Esophagus mucosa (tissue), 1 donor: ENCODE measurements around the gene TBRG1. TPM values are rescaled to one million over a fixed set of nuclear protein-coding genes. Genes with fewer than 3 reads are reported as not detected.
A peak's percentile ranks its signal among the peaks of the same experiment; 100 is the strongest.

Source experiments
- ATAC-seq: fragments of 200-7000 bp; cut with Tn5 transposase; one replicate; pipeline ENCODE4 v1.9.1; 2020
- total RNA-seq: library from RNA; stranded (reverse); gene quantifications from one replicate; pipeline ENCODE4 v1.2.4, GENCODE V29; 2023
- donor health status: DM: yes; HTN: yes; CAD: no.

TBRG1 gene
- total RNA-seq, 1 donor from 2014 or later, result 18.5 TPM

GRCh38 chr11:124663861-124664260, 41.2 kb downstream of the TBRG1 start:
- ATAC-seq, result no peak

GRCh38 chr11:124667601-124668000, 44.9 kb downstream of the TBRG1 start:
- no peak for ATAC-seq

- ATAC-seq, result no peak
Measured at GRCh38 chr11:124669193-124669592, 46.5 kb downstream of the TBRG1 start.

GRCh38 chr11:124670732-124671131, 48.1 kb downstream of the TBRG1 start:
- no peak for ATAC-seq

GRCh38 chr11:124672536-124673215, 50.0 kb downstream of the TBRG1 start:
- no peak for ATAC-seq

GRCh38 chr11:124673333-124674167, 50.9 kb downstream of the TBRG1 start, which contains the start of the genes SIAE and SPA17:
Gene SIAE (minus strand): TSS chr11:124673739. CDS start chr11:124673708, 31 bp downstream.
Gene SPA17 (plus strand): TSS chr11:124673904. CDS start chr11:124675265, 1,361 bp downstream.
- ATAC-seq, result peak; percentile 99

GRCh38 chr11:124674168-124674517, 51.5 kb downstream of the TBRG1 start:
- ATAC-seq, result no peak

- no peak for ATAC-seq
Measured at GRCh38 chr11:124674571-124674970, 51.9 kb downstream of the TBRG1 start.

GRCh38 chr11:124676386-124676785, 53.7 kb downstream of the TBRG1 start:
- ATAC-seq, result no peak

- ATAC-seq, result no peak
Measured at GRCh38 chr11:124678416-124678815, 55.8 kb downstream of the TBRG1 start.

GRCh38 chr11:124681421-124681820, 58.8 kb downstream of the TBRG1 start:
- ATAC-seq, result no peak

- no peak for ATAC-seq
Measured at GRCh38 chr11:124682443-124682842, 59.8 kb downstream of the TBRG1 start.

Other genes with a start within 250 kb of the TBRG1 start
- gene OR8B2, start 238.4 kb upstream of the TBRG1 start, total RNA-seq, result not detected
- not detected for gene OR8B3, start 223.8 kb upstream of the TBRG1 start, total RNA-seq
- gene OR8B4, start 198.0 kb upstream of the TBRG1 start, total RNA-seq, result not detected
- not detected for gene OR8B8, start 177.2 kb upstream of the TBRG1 start, total RNA-seq
- not detected for gene OR8B12, start 79.2 kb upstream of the TBRG1 start, total RNA-seq
- not detected for gene OR8A1, start 52.9 kb upstream of the TBRG1 start, total RNA-seq
- gene PANX3, start 11.4 kb upstream of the TBRG1 start, total RNA-seq, result not detected
- gene SIAE, start 50.9 kb downstream of the TBRG1 start, total RNA-seq, result 28.3 TPM
- 6.8 TPM for gene SPA17, start 51.0 kb downstream of the TBRG1 start, total RNA-seq
- gene NRGN, start 117.1 kb downstream of the TBRG1 start, total RNA-seq, result 1.1 TPM
- gene VSIG2, start 129.4 kb downstream of the TBRG1 start, total RNA-seq, result 8.8 TPM
- 8.5 TPM for gene ESAM, start 139.4 kb downstream of the TBRG1 start, total RNA-seq
- gene MSANTD2, start 177.5 kb downstream of the TBRG1 start, total RNA-seq, result 4.1 TPM
- 2.6 TPM for gene ROBO3, start 242.6 kb downstream of the TBRG1 start, total RNA-seq